C4-2B (cell line): ENCODE data around the gene GATA5.

Experiments used
- H3K27ac ChIP-seq: fragments of 450-650 bp; 2 replicates; pipeline ENCODE4 v1.5.1; 2017
- CTCF ChIP-seq: fragments of 450-650 bp; conservative IDR thresholded peaks from 2 replicates; pipeline ENCODE4 v1.5.1; 2017; ENCODE audit warnings: mild to moderate bottlenecking
- ZFX ChIP-seq: fragments of 450-650 bp; IDR thresholded peaks from 2 replicates; pipeline ENCODE4 v1.6.1; 2017

GATA5 gene

GRCh38 chr20:62466806-62467537, 8.8 kb downstream of the GATA5 start:
- TF ChIP-seq CTCF (no peak), ZFX (no peak)
- no peak overlapping the region for H3K27ac ChIP-seq

GRCh38 chr20:62466072-62466760, 9.6 kb downstream of the GATA5 start:
- no peak overlapping the region for H3K27ac ChIP-seq

GRCh38 chr20:62464990-62465389, 10.8 kb downstream of the GATA5 start:
- TF ChIP-seq ZFX = no peak
- no peak for TF ChIP-seq CTCF
- H3K27ac ChIP-seq = no peak overlapping the region

More at GRCh38 chr20:62466072-62466760, 9.6 kb downstream of the GATA5 start:
- TF ChIP-seq CTCF (no peak), ZFX (no peak)

- H3K27ac ChIP-seq = no peak overlapping the region
- TF ChIP-seq ZFX (no peak), CTCF (no peak)
Measured at GRCh38 chr20:62464425-62464770, 11.4 kb downstream of the GATA5 start.

- no peak overlapping the region for H3K27ac ChIP-seq
- TF ChIP-seq CTCF (no peak), ZFX (no peak)
Measured at GRCh38 chr20:62463651-62464424, 12.0 kb downstream of the GATA5 start.

- TF ChIP-seq CTCF (no peak), ZFX (no peak)
- H3K27ac ChIP-seq = no peak overlapping the region
Measured at GRCh38 chr20:62462976-62463592, 12.7 kb downstream of the GATA5 start.

GRCh38 chr20:62461834-62462233, 14.0 kb downstream of the GATA5 start:
- TF ChIP-seq CTCF (no peak), ZFX (no peak)

More at GRCh38 chr20:62461834-62462233, 14.0 kb downstream of the GATA5 start:
- H3K27ac ChIP-seq = no peak overlapping the region
